Measurements from ENCODE around the gene CRACR2A. TPM values are rescaled to one million over a fixed set of nuclear protein-coding genes. Genes with fewer than 3 reads are reported as not detected.

Gene CRACR2A
- total RNA-seq, 2 experiments from 2014 or later = 28.2 to 31.1 TPM

- H3K36me3 ChIP-seq (ENCODE audit: insufficient read depth, low read length) = peaks cover 59% of the 10 kb centered on the region; the same call in 1 of the 2 replicates
- H3K9me2 ChIP-seq (ENCODE audit: insufficient read depth, low read length) = no peaks in the 10 kb centered on the region
- no peak overlapping the region for H3K4me2 ChIP-seq (ENCODE audit: low read length)
- H3K4me3 ChIP-seq (ENCODE audit: low read depth, low read length, poor library complexity, severe bottlenecking) = no peak overlapping the region
- H2AFZ ChIP-seq (ENCODE audit: low read length) = no peak overlapping the region
- no peaks in the 10 kb centered on the region for H3K79me2 ChIP-seq (ENCODE audit: insufficient read depth, low read depth, low read length)
- no peaks in the 10 kb centered on the region for H4K20me1 ChIP-seq (ENCODE audit: insufficient read depth, low read length)
- no TSS peak for BruUV-seq (replicated peaks)
- ChIA-PET CTCF (ENCODE audit: unreplicated experiment) (no interaction called here), POLR2A (no interaction called here)
- no peak for DNase-seq (ENCODE audit: low spot score)
- H3K27ac ChIP-seq (ENCODE audit: low read depth, low read length, poor library complexity, severe bottlenecking) = no peak overlapping the region
- H3K9me3 ChIP-seq (ENCODE audit: low read length) = no peaks in the 10 kb centered on the region
- intact Hi-C loops (cut with micrococcal nuclease; ENCODE audit: unreplicated experiment) = loop anchor here (10.0 kb wide), 1 partner anchor 148 kb away; no protein-coding TSS in a partner anchor
- TF ChIP-seq CTCF (conservative IDR thresholded peaks at IDR 0.05; ENCODE audit: low read length) (no peak), EZH2phosphoT487 (IDR thresholded peaks at IDR 0.05; ENCODE audit: borderline replicate concordance, low read depth, low read length) (no peak)
- no peaks in the 10 kb centered on the region for H3K4me1 ChIP-seq (ENCODE audit: insufficient read depth, low read length, poor library complexity, severe bottlenecking)
Observed at GRCh38 chr12:3656946-3657622, 95.8 kb downstream of the CRACR2A start.

- H4K20me1 ChIP-seq (ENCODE audit: insufficient read depth, low read length) = no peaks in the 10 kb centered on the region
- TF ChIP-seq CTCF (conservative IDR thresholded peaks at IDR 0.05; ENCODE audit: low read length) (peak; percentile 63), EZH2phosphoT487 (IDR thresholded peaks at IDR 0.05; ENCODE audit: borderline replicate concordance, low read depth, low read length) (no peak)
- no peak overlapping the region for H3K4me2 ChIP-seq (ENCODE audit: low read length)
- peaks cover 58% of the 10 kb centered on the region; the same call in 1 of the 2 replicates for H3K36me3 ChIP-seq (ENCODE audit: insufficient read depth, low read length)
- POLR2A ChIA-PET = interaction anchor here (0.6 kb wide), 1 partner anchor 604 kb away, joined by 3 read pairs; no protein-coding TSS in a partner anchor
- no peaks in the 10 kb centered on the region for H3K9me3 ChIP-seq (ENCODE audit: low read length)
- H3K4me3 ChIP-seq (ENCODE audit: low read depth, low read length, poor library complexity, severe bottlenecking) = no peak overlapping the region
- no TSS peak for BruUV-seq (replicated peaks)
- no peaks in the 10 kb centered on the region for H3K79me2 ChIP-seq (ENCODE audit: insufficient read depth, low read depth, low read length)
- H3K4me1 ChIP-seq (ENCODE audit: insufficient read depth, low read length, poor library complexity, severe bottlenecking) = no peaks in the 10 kb centered on the region
- H3K9me2 ChIP-seq (ENCODE audit: insufficient read depth, low read length) = no peaks in the 10 kb centered on the region
- intact Hi-C loops (cut with micrococcal nuclease; ENCODE audit: unreplicated experiment) = loop anchor here (10.0 kb wide), 1 partner anchor 149 kb away; no protein-coding TSS in a partner anchor
- CTCF ChIA-PET (ENCODE audit: unreplicated experiment) = no interaction called here
- H2AFZ ChIP-seq (ENCODE audit: low read length) = no peak overlapping the region
- no peak overlapping the region for H3K27ac ChIP-seq (ENCODE audit: low read depth, low read length, poor library complexity, severe bottlenecking)
- DNase-seq (ENCODE audit: low spot score) = peak; percentile 10
Observed at GRCh38 chr12:3655328-3655900, 97.5 kb downstream of the CRACR2A start.
